Measurements from ENCODE around the gene GABRR3.
A peak's percentile ranks its signal among the peaks of the same experiment; 100 is the strongest.

Gene GABRR3

GRCh38 chr3:98026425-98027084 lies 8.6 kb downstream of the GABRR3 start:
- DNase-seq (ENCODE audit: extremely low spot score), result no peak
- ChIA-PET POLR2A (no interaction called here), CTCF (interaction anchor here (0.8 to 8.2 kb wide), 12 partner anchors 10 to 792 kb away, joined by 3 to 165 read pairs (median 4); no protein-coding TSS in a partner anchor)
- no peak for TF ChIP-seq CTCF (IDR thresholded peaks at IDR 0.05; ENCODE audit: control extremely low read depth, extremely low read depth, low read depth, missing control alignments)

GRCh38 chr3:98025392-98025945 lies 9.6 kb downstream of the GABRR3 start:
- no peak for DNase-seq (ENCODE audit: extremely low spot score)
- no peak for TF ChIP-seq CTCF (IDR thresholded peaks at IDR 0.05; ENCODE audit: control extremely low read depth, extremely low read depth, low read depth, missing control alignments)
- ChIA-PET POLR2A (no interaction called here), CTCF (interaction anchor here (0.9 to 8.2 kb wide), 7 partner anchors 9 to 307 kb away, joined by 3 to 165 read pairs (median 9); partner anchors contain the start of gene CRYBG3)

GRCh38 chr3:98022978-98023820 lies 11.9 kb downstream of the GABRR3 start:
- TF ChIP-seq CTCF (IDR thresholded peaks at IDR 0.05; ENCODE audit: control extremely low read depth, extremely low read depth, low read depth, missing control alignments), result peak; percentile 91
- CTCF ChIA-PET, result interaction anchor here (0.6 to 8.2 kb wide), 39 partner anchors 10 to 1632 kb away, joined by 3 to 165 read pairs (median 5); partner anchors contain the start of genes ARL6, CRYBG3 and RIOX2
- peak; percentile 56 for DNase-seq (ENCODE audit: extremely low spot score)
- POLR2A ChIA-PET, result interaction anchor here (0.6 kb wide), 1 partner anchor 541 kb away, joined by 3 read pairs; no protein-coding TSS in a partner anchor

- POLR2A ChIA-PET, result no interaction called here
- no peak for TF ChIP-seq CTCF (IDR thresholded peaks at IDR 0.05; ENCODE audit: control extremely low read depth, extremely low read depth, low read depth, missing control alignments)
- CTCF ChIA-PET, result interaction anchor here (0.7 to 8.2 kb wide), 33 partner anchors 9 to 1631 kb away, joined by 3 to 165 read pairs (median 4); partner anchors contain the start of genes ARL6 and RIOX2
- DNase-seq (ENCODE audit: extremely low spot score), result no peak
Observed at GRCh38 chr3:98021830-98022560, 13.1 kb downstream of the GABRR3 start.

- POLR2A ChIA-PET, result no interaction called here
- CTCF ChIA-PET, result interaction anchor here (1.0 to 8.2 kb wide), 6 partner anchors 11 to 228 kb away, joined by 3 to 165 read pairs (median 17); no protein-coding TSS in a partner anchor
Observed at GRCh38 chr3:98020412-98020811, 14.7 kb downstream of the GABRR3 start.

More at GRCh38 chr3:98020412-98020811, 14.7 kb downstream of the GABRR3 start:
- TF ChIP-seq CTCF (IDR thresholded peaks at IDR 0.05; ENCODE audit: control extremely low read depth, extremely low read depth, low read depth, missing control alignments), result no peak
- no peak for DNase-seq (ENCODE audit: extremely low spot score)

Data from GM10248 (cell line).